Right hindlimb (tissue), 1 donor: ENCODE measurements around the gene SLC15A4.
"Not testable (repeated sequence)": the region's sequence is repeated elsewhere in the genome, so short reads cannot be mapped to it uniquely, and the experiment has no call there.

Experiments used
- DNase-seq: peaks from one replicate; pipeline ENCODE4 v3.0.0-alpha.2; 2018

The SLC15A4 gene

GRCh38 chr12:128843538-128843937 lies 19.8 kb upstream of the SLC15A4 start:
- DNase-seq: no peak

- DNase-seq: no peak
These were observed 18.8 kb upstream of the SLC15A4 start for GRCh38 chr12:128842579-128842978.

DNA sequence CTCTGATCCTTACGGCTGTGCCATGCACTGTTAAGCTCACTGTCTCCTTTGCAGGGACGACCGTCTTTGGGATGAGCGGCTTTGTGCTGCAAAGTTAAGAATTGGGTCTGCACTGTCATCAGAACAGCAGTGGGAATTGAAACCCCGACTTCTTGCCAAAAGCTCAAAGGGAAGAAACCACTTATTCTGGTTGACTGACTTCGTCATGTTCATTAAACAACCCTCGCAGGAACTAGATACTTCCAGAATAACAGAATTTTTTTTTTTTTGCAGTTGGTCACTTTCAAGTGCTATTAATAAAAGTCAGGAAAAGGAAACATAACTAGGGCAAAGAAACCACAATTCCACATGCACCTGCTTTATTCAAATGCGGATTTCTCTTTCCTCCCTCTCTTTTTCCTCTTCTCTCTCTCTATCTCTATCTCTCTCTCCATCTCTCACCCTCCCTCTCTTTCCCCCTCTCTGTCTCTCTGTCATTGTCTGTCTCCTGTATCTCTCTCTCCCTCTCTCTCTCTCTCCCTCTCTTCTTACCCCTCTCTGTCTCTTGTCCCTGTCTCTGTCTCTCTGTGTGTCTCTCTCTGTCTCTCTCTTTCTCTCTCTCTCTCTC lies 17.2 kb upstream of the SLC15A4 start:
- no peak for DNase-seq

DNA sequence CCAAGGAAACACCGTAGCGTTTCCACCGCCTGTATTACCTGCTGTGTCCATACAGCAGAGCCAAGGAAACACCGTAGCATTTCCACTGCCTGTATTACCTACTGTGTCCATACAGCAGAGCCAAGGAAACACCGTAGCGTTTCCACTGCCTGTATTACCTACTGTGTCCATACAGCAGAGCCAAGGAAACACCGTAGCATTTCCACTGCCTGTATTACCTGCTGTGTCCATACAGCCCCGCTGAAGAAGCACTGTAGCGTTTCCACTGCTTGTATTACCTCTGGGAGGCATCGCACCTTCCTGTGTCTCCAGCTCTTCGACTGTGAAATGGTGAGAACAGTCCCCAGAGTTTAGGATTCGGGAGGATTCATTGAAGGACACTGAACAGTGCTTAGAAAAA lies 16.1 kb upstream of the SLC15A4 start:
- DNase-seq: not testable (repeated sequence)

DNA sequence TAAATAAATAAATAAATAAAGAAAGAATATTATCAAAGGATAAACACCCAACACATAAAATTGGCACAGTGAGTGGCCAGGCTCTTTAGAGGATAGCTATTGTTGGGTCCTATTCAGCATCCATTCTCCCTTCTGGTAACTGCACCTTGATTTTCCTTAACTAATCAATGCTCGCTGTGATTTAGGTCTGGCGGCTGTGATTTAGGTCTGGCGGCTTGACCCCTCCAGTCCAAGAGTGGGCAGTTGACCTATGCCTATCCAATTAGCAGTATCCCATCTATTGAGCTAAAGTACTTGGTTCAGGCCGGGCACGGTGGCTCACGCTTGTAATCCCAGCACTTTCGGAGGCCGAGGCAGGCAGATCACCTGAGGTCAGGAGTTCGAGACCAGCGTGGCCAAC lies 9.7 kb upstream of the SLC15A4 start:
- no peak for DNase-seq

- no peak for DNase-seq
These were observed 6.7 kb upstream of the SLC15A4 start for GRCh38 chr12:128830505-128830893.

- no peak for DNase-seq
These were observed 6.2 kb upstream of the SLC15A4 start for GRCh38 chr12:128829861-128830504.

DNA sequence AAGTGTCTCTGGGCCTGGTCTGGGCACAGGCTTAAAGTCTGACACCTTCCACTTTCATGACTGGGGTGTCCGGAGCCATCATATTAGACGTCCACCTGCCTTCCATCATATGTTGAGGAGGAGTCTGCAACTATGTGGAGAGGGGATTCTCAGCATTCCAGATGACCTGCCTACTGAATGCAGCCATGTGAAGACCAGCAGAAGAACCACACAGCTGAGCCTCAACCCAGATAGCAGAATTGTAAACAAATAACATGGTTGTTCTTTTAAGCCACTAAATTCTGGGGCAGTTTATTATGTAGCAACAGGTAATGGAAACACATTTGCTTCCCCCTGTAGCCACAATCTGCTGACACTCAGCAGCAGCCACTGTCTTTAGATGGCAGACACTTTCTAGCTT lies 4.0 kb upstream of the SLC15A4 start:
- no peak for DNase-seq

- no peak for DNase-seq
These were observed 2.1 kb upstream of the SLC15A4 start for GRCh38 chr12:128825835-128826234.

DNA sequence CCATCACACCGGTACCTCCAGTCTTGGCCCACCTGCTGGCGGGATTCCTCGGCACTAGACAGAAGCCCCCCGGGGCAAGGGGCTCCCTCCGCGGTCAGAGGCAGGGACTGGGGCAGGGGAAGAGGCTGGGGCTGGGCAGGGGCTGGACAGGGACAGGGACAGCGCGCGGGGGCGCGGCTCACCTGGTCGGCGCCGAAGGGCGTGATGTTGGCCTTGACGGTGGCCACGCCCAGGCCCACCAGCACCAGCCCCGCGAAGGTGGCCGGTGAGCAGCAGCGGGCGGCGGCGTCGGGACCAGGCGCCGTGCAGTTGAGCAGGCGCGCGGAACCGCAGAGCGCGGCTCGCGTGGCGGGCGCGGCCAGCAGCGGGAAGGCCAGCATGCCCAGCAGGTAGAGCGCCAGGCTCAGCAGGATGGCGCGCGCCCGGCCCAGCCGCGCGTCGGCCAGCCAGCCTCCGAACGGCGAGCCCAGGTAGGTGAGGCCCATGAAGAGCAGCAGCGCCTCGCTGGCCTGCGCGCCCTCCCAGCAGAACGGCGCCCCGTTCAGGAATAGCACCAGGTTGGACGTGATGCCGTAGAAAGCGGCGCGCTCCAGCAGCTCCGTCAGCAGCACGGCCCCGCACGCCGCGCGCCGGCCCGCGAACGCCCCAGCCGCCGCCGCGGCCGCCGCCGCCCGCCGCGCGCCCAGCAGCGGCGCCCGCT lies 392 bp downstream of the SLC15A4 start:
- DNase-seq: peak; percentile 31

- DNase-seq: no peak
These were observed 2.9 kb downstream of the SLC15A4 start for GRCh38 chr12:128820723-128821432.

- DNase-seq: no peak
These were observed 3.5 kb downstream of the SLC15A4 start for GRCh38 chr12:128820253-128820652.

DNA sequence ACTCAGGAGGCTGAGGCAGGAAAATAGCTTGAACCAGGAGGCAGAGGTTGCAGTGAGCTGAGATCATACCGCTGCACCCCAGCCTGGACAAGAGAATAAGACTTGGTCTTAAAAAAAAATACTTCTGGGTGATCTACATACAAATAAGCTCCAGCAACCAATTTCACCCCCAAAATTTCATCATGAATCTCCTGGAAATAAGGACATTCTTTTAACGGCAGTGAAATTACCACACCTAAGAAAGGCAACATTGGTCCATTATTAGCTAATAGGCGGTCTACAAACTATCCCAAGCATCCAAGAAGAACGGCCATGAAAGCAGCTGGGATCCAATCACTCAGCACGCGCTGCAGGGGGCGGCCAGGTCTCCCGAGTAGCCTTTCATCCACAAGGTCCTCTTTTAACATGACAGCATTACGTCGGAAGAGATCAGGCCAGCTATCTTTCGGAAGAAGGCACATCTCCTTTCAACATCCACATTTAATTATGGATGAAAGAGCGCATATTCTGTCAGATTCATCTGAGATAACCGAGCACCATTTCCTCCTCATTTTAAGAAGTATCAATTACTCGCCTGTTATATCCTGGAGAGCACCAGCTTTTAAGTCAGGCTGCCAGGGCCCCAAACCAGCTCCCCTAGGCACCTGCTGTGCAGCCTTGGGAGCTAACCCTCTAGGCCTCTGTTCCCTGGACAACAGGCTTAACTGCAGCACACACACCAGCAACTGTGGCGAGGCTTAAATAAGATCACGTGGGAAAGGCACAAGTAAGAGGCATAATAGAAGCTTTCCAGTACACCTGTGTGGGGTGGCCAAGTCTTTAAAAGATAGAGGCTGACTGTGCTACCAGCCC lies 4.2 kb downstream of the SLC15A4 start:
- no peak for DNase-seq

DNA sequence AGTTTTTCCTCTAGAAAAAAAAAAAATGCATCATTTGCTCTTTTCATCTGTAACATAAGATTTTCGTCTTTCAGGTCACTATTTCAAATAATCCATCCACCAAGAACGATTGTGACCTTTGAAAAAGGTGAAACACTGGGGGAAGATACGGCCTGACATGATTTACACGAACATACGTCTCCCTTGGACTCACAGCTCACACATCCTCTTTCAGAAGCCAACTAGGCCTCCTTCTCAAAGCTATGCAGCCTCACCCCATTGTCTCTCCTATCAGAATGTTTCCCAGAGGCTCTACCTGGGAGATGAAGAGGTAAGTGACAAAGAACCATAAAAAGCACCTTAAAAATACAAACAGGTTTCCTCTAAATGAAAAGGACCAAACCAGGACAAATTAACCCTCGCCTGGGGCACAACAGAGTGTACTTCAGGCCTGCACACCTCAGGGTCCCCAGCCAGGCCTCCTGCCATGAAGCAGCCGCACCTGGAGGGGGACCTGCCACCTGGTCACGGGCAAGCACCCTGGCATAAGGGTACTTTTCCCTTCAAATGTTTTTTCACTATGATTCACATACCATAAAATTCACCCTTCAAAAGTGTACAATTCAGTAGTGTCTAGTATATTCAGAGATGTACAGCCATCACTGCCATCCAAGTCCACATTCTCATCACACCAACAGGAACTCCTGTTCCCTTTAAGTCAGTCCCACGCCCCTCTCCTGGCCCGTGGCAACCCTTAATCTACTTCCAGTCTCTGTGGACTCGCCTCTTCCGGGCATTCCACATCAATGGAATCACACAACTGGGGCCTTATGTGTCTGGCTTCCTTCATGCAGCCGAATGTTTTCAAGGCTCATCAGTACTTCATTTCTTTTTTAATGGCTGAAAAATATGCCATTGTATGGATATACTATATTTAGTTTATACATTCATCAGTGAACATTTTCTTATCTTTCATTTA lies 5.4 kb downstream of the SLC15A4 start:
- no peak for DNase-seq

GRCh38 chr12:128817111-128818015 lies 6.4 kb downstream of the SLC15A4 start:
- DNase-seq: no peak

DNA sequence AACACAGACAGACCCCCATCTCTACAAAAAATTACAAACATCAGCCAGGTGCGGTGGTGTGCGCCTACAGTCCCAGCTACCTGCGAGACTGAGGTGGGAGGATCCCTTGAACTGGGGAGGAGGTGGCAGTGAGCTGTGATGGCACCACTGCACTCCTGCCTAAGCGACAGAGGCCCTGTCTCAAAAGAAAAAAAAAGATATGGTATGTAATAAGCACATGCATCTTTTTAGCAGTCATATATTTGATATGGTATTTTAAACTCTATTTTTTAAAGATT lies 7.2 kb downstream of the SLC15A4 start:
- DNase-seq: no peak

DNA sequence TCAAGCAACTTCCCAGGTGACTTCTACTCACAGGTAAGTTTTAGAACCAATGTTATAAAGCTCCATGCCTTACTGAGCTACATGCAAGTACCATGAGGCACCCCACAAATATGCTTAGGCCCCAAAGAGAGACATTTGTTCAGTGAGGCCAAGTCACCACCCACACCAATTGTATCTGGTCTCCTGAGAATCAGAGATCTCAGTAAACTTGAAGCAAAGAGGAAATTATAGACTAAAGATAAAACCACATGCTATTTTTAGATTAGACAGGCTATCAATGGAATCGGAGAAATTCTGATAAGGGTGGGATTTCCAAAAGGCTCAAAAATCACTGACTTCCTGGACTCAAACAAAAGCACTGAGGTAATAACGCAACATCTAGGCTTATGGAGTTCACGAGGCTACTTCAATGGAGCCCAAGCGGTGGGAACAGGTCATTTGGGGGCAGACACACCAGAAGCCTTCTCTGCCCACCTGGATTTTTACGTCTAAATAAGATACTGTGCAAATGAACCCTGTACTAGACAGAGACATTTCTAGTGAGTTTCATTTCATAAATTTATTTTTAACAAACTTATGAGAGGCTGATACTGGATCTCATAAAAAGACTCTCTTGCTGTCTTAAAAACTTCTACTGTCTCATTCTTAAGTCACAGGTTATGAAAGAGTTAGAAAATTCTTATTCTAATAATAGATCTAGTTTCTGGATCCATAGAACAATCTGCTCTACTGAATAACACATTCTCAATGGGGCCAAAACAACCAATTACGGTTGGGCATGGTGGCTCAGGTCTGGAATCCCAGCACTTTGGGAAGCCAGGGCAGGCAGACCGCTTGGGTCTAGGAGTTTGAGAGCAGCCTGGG lies 7.7 kb downstream of the SLC15A4 start:
- no peak for DNase-seq

DNA sequence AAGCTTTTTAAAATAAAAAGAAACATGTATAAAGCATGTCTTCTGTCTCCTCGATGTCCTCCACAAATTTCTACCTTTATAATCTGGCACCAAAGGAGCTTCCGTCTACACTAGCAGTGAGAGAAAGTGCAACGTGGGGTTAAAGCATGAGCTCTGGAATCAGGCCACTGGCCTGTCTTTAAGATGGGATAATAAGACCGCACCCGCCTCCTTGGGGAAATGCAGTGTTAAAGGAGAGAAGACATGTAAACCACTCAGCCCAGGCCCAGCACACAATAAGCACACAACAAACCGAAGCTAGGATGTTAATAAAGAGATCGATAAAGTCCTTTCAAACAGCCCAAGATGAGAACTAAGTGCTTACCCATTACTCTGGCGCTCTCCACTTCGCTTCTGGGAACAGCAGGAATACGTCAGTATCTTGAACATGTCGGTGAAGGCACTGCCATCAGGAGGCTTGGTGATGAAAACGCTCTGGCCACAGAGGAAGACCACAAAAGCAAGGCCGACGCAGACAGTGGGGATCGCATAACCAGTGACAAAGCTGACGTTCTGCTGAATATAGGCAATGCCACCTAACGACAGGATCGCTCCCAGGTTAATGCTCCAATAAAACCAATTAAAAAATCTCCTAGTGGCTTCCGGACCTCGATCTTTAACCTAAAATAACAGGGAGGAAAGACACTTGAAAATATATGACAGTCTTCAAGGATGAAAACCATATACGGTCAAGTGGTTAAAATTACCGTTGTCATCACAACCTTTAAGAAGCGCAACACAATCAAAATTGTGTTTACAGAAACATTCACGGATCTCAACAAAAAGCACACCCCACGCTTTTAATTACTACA lies 9.1 kb downstream of the SLC15A4 start:
- DNase-seq: no peak

- no peak for DNase-seq
These were observed 9.9 kb downstream of the SLC15A4 start for GRCh38 chr12:128813883-128814282.
